IgD-negative memory B cell (primary cell): Measurements from ENCODE around the gene PNMT. TPM values are rescaled to one million over a fixed set of nuclear protein-coding genes. Genes with fewer than 3 reads are reported as not detected.

ENCODE experiments used
- H3K27ac Mint-ChIP-seq, 3 donors: one replicate each; pipeline ENCODE4 v1.8.0; 2020 to 2022; ENCODE audit warnings: mild to moderate bottlenecking in 3 of 3, mixed read lengths in 3 of 3, moderate library complexity in 1 of 3
- H3K27me3 Mint-ChIP-seq: one replicate; pipeline ENCODE4 v1.8.0; 2021; ENCODE audit warnings: mixed read lengths
- H3K36me3 Mint-ChIP-seq: one replicate; pipeline ENCODE4 v1.8.0; 2020; ENCODE audit warnings: mild to moderate bottlenecking, mixed read lengths
- H3K4me1 Mint-ChIP-seq, 3 donors: one replicate each; pipeline ENCODE4 v1.8.0; 2020 to 2022; ENCODE audit warnings: mixed read lengths in 3 of 3, mild to moderate bottlenecking in 1 of 3
- H3K4me3 Mint-ChIP-seq, 4 donors: one replicate each; pipeline ENCODE4 v1.8.0; 2020 to 2022; ENCODE audit warnings: mild to moderate bottlenecking in 4 of 4, mixed read lengths in 4 of 4, moderate library complexity in 3 of 4
- H3K9me3 Mint-ChIP-seq, 3 donors: one replicate each; pipeline ENCODE4 v1.8.0; 2020 to 2021; ENCODE audit warnings: mixed read lengths in 3 of 3, mild to moderate bottlenecking in 1 of 3
- polyA plus RNA-seq: library from polyadenylated mRNA; unstranded; fragments of 300-500 nt; fragmentation: Illumina TruSeq; gene quantifications from one replicate; pipeline ENCODE4 v1.2.3, GENCODE V29; 2021

PNMT gene
- polyA plus RNA-seq, 1 donor from 2014 or later, result not detected

GRCh38 chr17:39666601-39667261 is 1.5 kb upstream of the PNMT start:
- Mint-ChIP-seq H3K4me1 (peaks cover 0 to 8% (median 4%) of the 10 kb centered on the region in 3 donors), H3K27me3 (peaks cover 15% of the 10 kb centered on the region), H3K36me3 (peaks cover 2% of the 10 kb centered on the region), H3K27ac (no peak overlapping the region), H3K4me3 (peak overlapping the region in 1 of 4 donors; percentile 5), H3K9me3 (no peaks in the 10 kb centered on the region)

GRCh38 chr17:39667262-39667944 is 850 bp upstream of the PNMT start:
- peak overlapping the region in 2 of 4 donors; percentile 74 to 92 for H3K4me3 Mint-ChIP-seq
- H3K27ac Mint-ChIP-seq, result no peak overlapping the region
- H3K36me3 Mint-ChIP-seq, result peaks cover 2% of the 10 kb centered on the region
- peaks cover 3 to 8% (median 4%) of the 10 kb centered on the region in 3 donors for H3K4me1 Mint-ChIP-seq
- H3K27me3 Mint-ChIP-seq, result peaks cover 15% of the 10 kb centered on the region
- H3K9me3 Mint-ChIP-seq, result no peaks in the 10 kb centered on the region

GRCh38 chr17:39669897-39670735 is 1.9 kb downstream of the PNMT start:
- Mint-ChIP-seq H3K36me3 (peaks cover 2% of the 10 kb centered on the region), H3K4me1 (peaks cover 3 to 10% (median 4%) of the 10 kb centered on the region in 3 donors), H3K27me3 (peaks cover 15% of the 10 kb centered on the region), H3K9me3 (no peaks in the 10 kb centered on the region), H3K4me3 (no peak overlapping the region), H3K27ac (peak overlapping the region in 1 of 3 donors; percentile 27)

- H3K27ac Mint-ChIP-seq, result peak overlapping the region in 1 of 3 donors; percentile 57
- H3K4me3 Mint-ChIP-seq, result no peak overlapping the region
- peaks cover 15% of the 10 kb centered on the region for H3K27me3 Mint-ChIP-seq
- H3K9me3 Mint-ChIP-seq, result no peaks in the 10 kb centered on the region
- H3K36me3 Mint-ChIP-seq, result no peaks in the 10 kb centered on the region
- peaks cover 3 to 15% (median 9%) of the 10 kb centered on the region in 3 donors for H3K4me1 Mint-ChIP-seq
Measured at GRCh38 chr17:39670746-39671145, 2.5 kb downstream of the PNMT start.

- Mint-ChIP-seq H3K27me3 (peaks cover 12% of the 10 kb centered on the region), H3K4me1 (peaks cover 13 to 20% (median 18%) of the 10 kb centered on the region in 3 donors), H3K36me3 (no peaks in the 10 kb centered on the region), H3K27ac (peak overlapping the region in 2 of 3 donors; percentile 32 to 53), H3K4me3 (peak overlapping the region in 1 of 4 donors; percentile 49), H3K9me3 (no peaks in the 10 kb centered on the region)
Measured at GRCh38 chr17:39671651-39672521, 3.6 kb downstream of the PNMT start.

- Mint-ChIP-seq H3K4me3 (no peak overlapping the region), H3K27me3 (peaks cover 9% of the 10 kb centered on the region), H3K4me1 (peaks cover 13 to 23% (median 23%) of the 10 kb centered on the region in 3 donors), H3K27ac (peak overlapping the region in 2 of 3 donors; percentile 32 to 53), H3K36me3 (no peaks in the 10 kb centered on the region), H3K9me3 (no peaks in the 10 kb centered on the region)
Measured at GRCh38 chr17:39672522-39673334, 4.5 kb downstream of the PNMT start.

GRCh38 chr17:39673335-39674081 is 5.3 kb downstream of the PNMT start:
- H3K4me1 Mint-ChIP-seq, result peaks cover 19 to 28% (median 23%) of the 10 kb centered on the region in 3 donors
- peaks cover 2% of the 10 kb centered on the region for H3K36me3 Mint-ChIP-seq
- H3K27me3 Mint-ChIP-seq, result peaks cover 8% of the 10 kb centered on the region
- H3K27ac Mint-ChIP-seq, result peak overlapping the region in 1 of 3 donors; percentile 69
- H3K4me3 Mint-ChIP-seq, result peak overlapping the region in 2 of 4 donors; percentile 49 to 84
- no peaks in the 10 kb centered on the region for H3K9me3 Mint-ChIP-seq

GRCh38 chr17:39674179-39674578 is 5.9 kb downstream of the PNMT start:
- Mint-ChIP-seq H3K9me3 (no peaks in the 10 kb centered on the region), H3K4me3 (peak overlapping the region in 1 of 4 donors; percentile 84), H3K27ac (peak overlapping the region in 1 of 3 donors; percentile 69), H3K4me1 (peaks cover 25 to 32% (median 26%) of the 10 kb centered on the region in 3 donors), H3K27me3 (peaks cover 5% of the 10 kb centered on the region), H3K36me3 (peaks cover 2% of the 10 kb centered on the region)

GRCh38 chr17:39674702-39675389 is 6.6 kb downstream of the PNMT start:
- Mint-ChIP-seq H3K36me3 (peaks cover 2% of the 10 kb centered on the region), H3K4me3 (peak overlapping the region in 3 of 4 donors; percentile 3 to 51 (median 9)), H3K27ac (peak overlapping the region in 2 of 3 donors; percentile 86 to 97), H3K9me3 (no peaks in the 10 kb centered on the region), H3K27me3 (peaks cover 1% of the 10 kb centered on the region), H3K4me1 (peaks cover 31 to 38% (median 32%) of the 10 kb centered on the region in 3 donors)

GRCh38 chr17:39675390-39676082 is 7.3 kb downstream of the PNMT start:
- no peaks in the 10 kb centered on the region for H3K27me3 Mint-ChIP-seq
- H3K9me3 Mint-ChIP-seq, result no peaks in the 10 kb centered on the region
- peak overlapping the region; percentile 19 to 97 (median 86) for H3K27ac Mint-ChIP-seq
- peak overlapping the region in 3 of 4 donors; percentile 61 to 88 (median 88) for H3K4me3 Mint-ChIP-seq
- H3K36me3 Mint-ChIP-seq, result peaks cover 2% of the 10 kb centered on the region
- peaks cover 38 to 44% (median 39%) of the 10 kb centered on the region in 3 donors for H3K4me1 Mint-ChIP-seq

GRCh38 chr17:39676198-39676819 is 8.1 kb downstream of the PNMT start:
- Mint-ChIP-seq H3K4me1 (peaks cover 41 to 46% (median 45%) of the 10 kb centered on the region in 3 donors), H3K27me3 (no peaks in the 10 kb centered on the region), H3K9me3 (no peaks in the 10 kb centered on the region), H3K4me3 (peak overlapping the region in 3 of 4 donors; percentile 61 to 88 (median 88)), H3K27ac (peak overlapping the region; percentile 19 to 97 (median 86)), H3K36me3 (peaks cover 2% of the 10 kb centered on the region)
